ENCODE data around the gene COA1. TPM values are rescaled to one million over a fixed set of nuclear protein-coding genes. Genes with fewer than 3 reads are reported as not detected.
"Not testable (repeated sequence)": the region's sequence is repeated elsewhere in the genome, so short reads cannot be mapped to it uniquely, and the experiment has no call there.

The COA1 gene
- total and polyA plus RNA-seq, 9 donors, result 33.2 to 67.7 (median 51.7) TPM

GRCh38 chr7:43632746-43633145 is 96.6 kb downstream of the COA1 start:
- 93 to 97% (median 96%) methylated on average over 4 of the region's 4 CpGs for WGBS, 3 donors
- no peaks in the 10 kb centered on the region for H3K4me1 ChIP-seq (ENCODE audit: insufficient read depth)
- DNase-seq, result no peak
- no peaks in the 10 kb centered on the region for H3K9me3 ChIP-seq
- H3K4me3 ChIP-seq, result no peak overlapping the region
- no peak for TF ChIP-seq POLR2A (IDR thresholded peaks at IDR 0.05)
- no peak for TF ChIP-seq EP300 (IDR thresholded peaks at IDR 0.05)
- TF ChIP-seq CTCF (IDR thresholded peaks at IDR 0.05), result no peak
- intact Hi-C loops (cut with DNase I), result no loop called here
- H3K27ac ChIP-seq, result no peak overlapping the region
- H3K27me3 ChIP-seq, result no peaks in the 10 kb centered on the region
- H3K36me3 ChIP-seq, result no peaks in the 10 kb centered on the region

GRCh38 chr7:43631559-43631958 is 97.8 kb downstream of the COA1 start:
- no peak for DNase-seq
- H3K4me3 ChIP-seq, result no peak overlapping the region
- H3K27me3 ChIP-seq, result no peaks in the 10 kb centered on the region
- intact Hi-C loops (cut with DNase I), result no loop called here
- H3K27ac ChIP-seq, result no peak overlapping the region
- H3K36me3 ChIP-seq, result no peaks in the 10 kb centered on the region
- H3K4me1 ChIP-seq (ENCODE audit: insufficient read depth), result no peaks in the 10 kb centered on the region
- WGBS, 3 donors, result 93 to 99% (median 95%) methylated on average over 2 of the region's 2 CpGs
- H3K9me3 ChIP-seq, result no peaks in the 10 kb centered on the region
- TF ChIP-seq POLR2A (IDR thresholded peaks at IDR 0.05) (no peak), EP300 (IDR thresholded peaks at IDR 0.05) (no peak)

- intact Hi-C loops (cut with DNase I), result no loop called here
- WGBS, 3 donors, result 82 to 98% (median 96%) methylated on average over 3 of the region's 3 CpGs
Measured at GRCh38 chr7:43630482-43630881, 98.8 kb downstream of the COA1 start.

GRCh38 chr7:43629857-43630256 is 99.5 kb downstream of the COA1 start:
- intact Hi-C loops (cut with DNase I), result no loop called here
- Histone ChIP-seq H3K4me1 (ENCODE audit: insufficient read depth) (no peaks in the 10 kb centered on the region), H3K36me3 (no peaks in the 10 kb centered on the region), H3K27me3 (no peaks in the 10 kb centered on the region), H3K4me3 (no peak overlapping the region), H3K9me3 (no peaks in the 10 kb centered on the region), H3K27ac (no peak overlapping the region)
- WGBS, 3 donors, result 83 to 91% (median 88%) methylated on average over 6 of the region's 6 CpGs
- TF ChIP-seq CTCF (IDR thresholded peaks at IDR 0.05) (no peak), POLR2A (IDR thresholded peaks at IDR 0.05) (no peak), EP300 (IDR thresholded peaks at IDR 0.05) (no peak)
- DNase-seq, result no peak

More at GRCh38 chr7:43630482-43630881, 98.8 kb downstream of the COA1 start:
- Histone ChIP-seq H3K4me1 (ENCODE audit: insufficient read depth) (no peaks in the 10 kb centered on the region), H3K27me3 (no peaks in the 10 kb centered on the region), H3K9me3 (no peaks in the 10 kb centered on the region), H3K4me3 (no peak overlapping the region), H3K36me3 (no peaks in the 10 kb centered on the region), H3K27ac (no peak overlapping the region)
- TF ChIP-seq EP300 (IDR thresholded peaks at IDR 0.05) (no peak), POLR2A (IDR thresholded peaks at IDR 0.05) (no peak), CTCF (IDR thresholded peaks at IDR 0.05) (no peak)
- no peak for DNase-seq

GRCh38 chr7:43628431-43628830 is 100.9 kb downstream of the COA1 start:
- Histone ChIP-seq H3K27ac (no peak overlapping the region), H3K4me1 (ENCODE audit: insufficient read depth) (no peaks in the 10 kb centered on the region), H3K36me3 (no peaks in the 10 kb centered on the region), H3K9me3 (no peaks in the 10 kb centered on the region), H3K4me3 (no peak overlapping the region), H3K27me3 (no peaks in the 10 kb centered on the region)
- intact Hi-C loops (cut with DNase I), result no loop called here
- 89 to 92% (median 91%) methylated on average over 2 of the region's 2 CpGs for WGBS, 3 donors
- DNase-seq, result no peak
- TF ChIP-seq CTCF (IDR thresholded peaks at IDR 0.05), result no peak

- H3K36me3 ChIP-seq; intact Hi-C loops (cut with DNase I): not testable (repeated sequence)
Measured at GRCh38 chr7:43627798-43628197, 101.5 kb downstream of the COA1 start.

More at GRCh38 chr7:43627798-43628197, 101.5 kb downstream of the COA1 start:
- DNase-seq; H3K4me1 ChIP-seq (ENCODE audit: insufficient read depth); H3K4me3 ChIP-seq; H3K27ac ChIP-seq; H3K9me3 ChIP-seq; H3K27me3 ChIP-seq: not testable (repeated sequence)
- 85 to 89% (median 87%) methylated on average over 3 of the region's 3 CpGs for WGBS, 3 donors

Data from ovary (tissue), 9 donors.